ENCODE results near the gene CSRP1. TPM values are rescaled to one million over a fixed set of nuclear protein-coding genes. Genes with fewer than 3 reads are reported as not detected.

The CSRP1 gene
- polyA plus RNA-seq, 1 donor from 2014 or later = 4.2 TPM

DNA sequence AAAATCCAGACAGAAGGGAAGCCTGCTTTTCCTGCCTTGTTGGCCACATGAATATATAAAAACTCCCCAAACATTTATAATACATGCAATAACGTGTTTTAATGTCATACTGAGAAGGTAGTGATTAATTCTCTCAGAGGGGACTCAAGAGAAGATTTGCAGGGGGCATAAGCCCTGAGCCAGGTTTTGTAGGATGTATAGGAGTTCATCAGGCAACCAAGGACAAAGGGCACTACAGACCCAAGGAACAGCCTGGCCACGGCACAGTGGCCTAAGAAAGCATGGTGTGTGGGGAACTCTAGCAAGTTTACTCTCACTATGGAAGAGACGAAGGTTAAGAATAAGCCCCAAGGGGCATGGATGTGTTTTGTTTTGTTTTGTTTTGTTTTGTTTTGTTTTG is 70.0 kb downstream of the CSRP1 start:
- no peaks in the 10 kb centered on the region for H3K9me3 ChIP-seq (ENCODE audit: low read length)
- H3K9me2 ChIP-seq (ENCODE audit: insufficient read depth, low read length) = no peaks in the 10 kb centered on the region
- H4K20me1 ChIP-seq (ENCODE audit: insufficient read depth) = no peaks in the 10 kb centered on the region
- no peaks in the 10 kb centered on the region for H3K36me3 ChIP-seq (ENCODE audit: insufficient read depth, low read length)
- no peaks in the 10 kb centered on the region for H3F3A ChIP-seq (ENCODE audit: insufficient read depth, low read length, poor library complexity, severe bottlenecking)
- no peaks in the 10 kb centered on the region for H3K27me3 ChIP-seq (ENCODE audit: insufficient read depth, low read depth, low read length)
- H3K4me3 ChIP-seq (ENCODE audit: low read length) = no peak overlapping the region
- H2AFZ ChIP-seq (ENCODE audit: low read depth, low read length) = no peak overlapping the region
- H3K9ac ChIP-seq (ENCODE audit: low read length) = no peak overlapping the region
- TF ChIP-seq MXI1 (conservative IDR thresholded peaks at IDR 0.05; ENCODE audit: poor library complexity, severe bottlenecking) (no peak), EP300 (conservative IDR thresholded peaks at IDR 0.05; ENCODE audit: poor library complexity, severe bottlenecking) (no peak), SMC3 (conservative IDR thresholded peaks at IDR 0.05; ENCODE audit: poor library complexity) (no peak), TAF1 (IDR thresholded peaks at IDR 0.05; ENCODE audit: low read depth) (no peak), REST (IDR thresholded peaks at IDR 0.05; ENCODE audit: borderline replicate concordance) (no peak), EZH2 (IDR thresholded peaks at IDR 0.05; ENCODE audit: borderline replicate concordance, insufficient read depth, low read length, poor library complexity, severe bottlenecking) (no peak), POLR2AphosphoS5 (IDR thresholded peaks at IDR 0.05) (no peak), RAD21 (conservative IDR thresholded peaks at IDR 0.05) (no peak)
- TF ChIP-seq, protein P1, sequence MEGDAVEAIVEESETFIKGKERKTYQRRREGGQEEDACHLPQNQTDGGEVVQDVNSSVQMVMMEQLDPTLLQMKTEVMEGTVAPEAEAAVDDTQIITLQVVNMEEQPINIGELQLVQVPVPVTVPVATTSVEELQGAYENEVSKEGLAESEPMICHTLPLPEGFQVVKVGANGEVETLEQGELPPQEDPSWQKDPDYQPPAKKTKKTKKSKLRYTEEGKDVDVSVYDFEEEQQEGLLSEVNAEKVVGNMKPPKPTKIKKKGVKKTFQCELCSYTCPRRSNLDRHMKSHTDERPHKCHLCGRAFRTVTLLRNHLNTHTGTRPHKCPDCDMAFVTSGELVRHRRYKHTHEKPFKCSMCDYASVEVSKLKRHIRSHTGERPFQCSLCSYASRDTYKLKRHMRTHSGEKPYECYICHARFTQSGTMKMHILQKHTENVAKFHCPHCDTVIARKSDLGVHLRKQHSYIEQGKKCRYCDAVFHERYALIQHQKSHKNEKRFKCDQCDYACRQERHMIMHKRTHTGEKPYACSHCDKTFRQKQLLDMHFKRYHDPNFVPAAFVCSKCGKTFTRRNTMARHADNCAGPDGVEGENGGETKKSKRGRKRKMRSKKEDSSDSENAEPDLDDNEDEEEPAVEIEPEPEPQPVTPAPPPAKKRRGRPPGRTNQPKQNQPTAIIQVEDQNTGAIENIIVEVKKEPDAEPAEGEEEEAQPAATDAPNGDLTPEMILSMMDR (IDR thresholded peaks at IDR 0.05; ENCODE audit: poor library complexity, severe bottlenecking) = no peak
- H3K79me2 ChIP-seq (replicated peaks; ENCODE audit: insufficient read depth, low read length) = no peaks in the 10 kb centered on the region
- no peak overlapping the region for H3K27ac ChIP-seq (ENCODE audit: low read length)
- no peak overlapping the region for H3K4me2 ChIP-seq (ENCODE audit: low read length)

GRCh38 chr1:201436393-201436792 is 70.5 kb downstream of the CSRP1 start:
- H3K27ac ChIP-seq (ENCODE audit: low read length) = no peak overlapping the region
- H4K20me1 ChIP-seq (ENCODE audit: insufficient read depth) = no peaks in the 10 kb centered on the region
- no peaks in the 10 kb centered on the region for H3K9me3 ChIP-seq (ENCODE audit: low read length)
- no peaks in the 10 kb centered on the region for H3K36me3 ChIP-seq (ENCODE audit: insufficient read depth, low read length)
- H3K27me3 ChIP-seq (ENCODE audit: insufficient read depth, low read depth, low read length) = no peaks in the 10 kb centered on the region
- H3K9me2 ChIP-seq (ENCODE audit: insufficient read depth, low read length) = no peaks in the 10 kb centered on the region
- TF ChIP-seq, protein P1 (IDR thresholded peaks at IDR 0.05; ENCODE audit: poor library complexity, severe bottlenecking) = no peak
- TF ChIP-seq REST (IDR thresholded peaks at IDR 0.05; ENCODE audit: borderline replicate concordance) (no peak), POLR2AphosphoS5 (IDR thresholded peaks at IDR 0.05) (no peak), TAF1 (IDR thresholded peaks at IDR 0.05; ENCODE audit: low read depth) (no peak), SMC3 (conservative IDR thresholded peaks at IDR 0.05; ENCODE audit: poor library complexity) (no peak), RAD21 (conservative IDR thresholded peaks at IDR 0.05) (no peak), EP300 (conservative IDR thresholded peaks at IDR 0.05; ENCODE audit: poor library complexity, severe bottlenecking) (no peak), EZH2 (IDR thresholded peaks at IDR 0.05; ENCODE audit: borderline replicate concordance, insufficient read depth, low read length, poor library complexity, severe bottlenecking) (no peak), MXI1 (conservative IDR thresholded peaks at IDR 0.05; ENCODE audit: poor library complexity, severe bottlenecking) (no peak)
- no peak overlapping the region for H3K9ac ChIP-seq (ENCODE audit: low read length)
- H3K79me2 ChIP-seq (replicated peaks; ENCODE audit: insufficient read depth, low read length) = no peaks in the 10 kb centered on the region
- H3K4me3 ChIP-seq (ENCODE audit: low read length) = no peak overlapping the region
- no peaks in the 10 kb centered on the region for H3F3A ChIP-seq (ENCODE audit: insufficient read depth, low read length, poor library complexity, severe bottlenecking)
- no peak overlapping the region for H2AFZ ChIP-seq (ENCODE audit: low read depth, low read length)
- H3K4me2 ChIP-seq (ENCODE audit: low read length) = no peak overlapping the region
